Activated CD4-positive, alpha-beta T cell treated with anti-CD3 and anti-CD28 coated beads, Interleukin-2, amount 10 ng/mL, durations not matched to agents 7 days and 5 days (primary cell): ENCODE data around the gene NR2C2. TPM values are rescaled to one million over a fixed set of nuclear protein-coding genes. Genes with fewer than 3 reads are reported as not detected.

Experiments used
- CTCF ChIA-PET: fragments of 350-600 bp; sonication (Branson Sonifier 250); formaldehyde crosslinking; loops from one replicate; lab custom pipeline; 2021; ENCODE audit warnings: antibody characterized with exemption; lab: Charles Lee
- POLR2A ChIA-PET: fragments of 350-600 bp; sonication (Branson Sonifier 250); formaldehyde crosslinking; loops from one replicate; lab custom pipeline; 2021; ENCODE audit warnings: antibody characterized with exemption; lab: Charles Lee
- DNase-seq: peaks from one replicate; pipeline ENCODE4 v3.0.0-alpha.2; 2020
- H3K27ac Mint-ChIP-seq: one replicate; pipeline ENCODE4 v1.8.0; 2021; ENCODE audit warnings: mild to moderate bottlenecking, moderate library complexity, mixed read lengths
- H3K27me3 Mint-ChIP-seq: one replicate; pipeline ENCODE4 v1.8.0; 2021; ENCODE audit warnings: mixed read lengths
- H3K36me3 Mint-ChIP-seq: one replicate; pipeline ENCODE4 v1.8.0; 2021; ENCODE audit warnings: low read depth, mixed read lengths
- H3K4me1 Mint-ChIP-seq: one replicate; pipeline ENCODE4 v1.8.0; 2021; ENCODE audit warnings: mixed read lengths
- H3K4me3 Mint-ChIP-seq: one replicate; pipeline ENCODE4 v1.8.0; 2021; ENCODE audit warnings: mild to moderate bottlenecking, moderate library complexity, mixed read lengths
- H3K9me3 Mint-ChIP-seq: one replicate; pipeline ENCODE4 v1.8.0; 2021; ENCODE audit warnings: mixed read lengths
- total RNA-seq, 2 experiments: library from RNA; stranded (reverse); gene quantifications; one replicate each; pipeline ENCODE4 v1.2.3, GENCODE V29; 2021

Gene NR2C2
- total RNA-seq, 2 experiments from 2014 or later: 57.0 to 67.4 TPM

DNA sequence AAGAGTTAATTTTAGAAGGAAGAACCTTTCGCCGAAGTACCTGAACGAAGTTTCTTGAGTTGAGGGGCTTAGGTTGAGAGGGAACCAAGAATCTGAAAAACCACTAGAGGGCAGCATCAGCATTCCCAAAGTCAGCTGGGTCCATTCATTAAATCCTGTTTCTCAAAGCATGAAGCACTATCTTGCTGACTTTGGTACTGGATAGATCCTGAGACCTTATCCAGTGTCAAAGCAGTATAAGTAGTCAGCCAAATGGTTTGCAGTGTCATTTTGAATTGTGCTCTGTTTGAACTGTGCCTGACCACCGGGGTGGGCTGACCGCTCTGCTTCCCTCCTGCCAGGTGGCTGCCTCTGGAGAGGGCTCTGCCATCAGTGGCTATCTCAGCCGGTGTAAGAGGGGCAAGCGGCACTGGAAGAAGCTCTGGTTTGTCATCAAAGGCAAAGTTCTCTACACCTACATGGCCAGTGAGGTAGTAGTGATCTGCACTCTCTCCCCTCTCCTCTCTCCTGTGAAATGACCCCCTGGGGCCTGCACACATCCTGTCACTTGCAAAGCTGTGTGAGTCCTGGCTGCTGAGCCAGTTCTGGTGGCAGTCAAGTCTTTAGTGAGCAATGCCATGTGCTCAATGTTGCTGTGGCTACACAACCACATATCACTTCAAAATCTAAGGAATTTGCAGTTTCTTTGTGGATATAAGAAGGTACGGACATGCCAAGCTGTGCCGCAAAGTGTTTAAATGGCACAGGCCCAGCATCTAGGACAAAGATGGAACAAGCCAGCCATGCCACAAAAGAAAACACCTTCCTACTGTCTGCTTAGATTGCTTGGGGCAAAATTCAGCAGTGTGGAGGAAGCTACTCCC, 21.4 kb upstream of the NR2C2 start:
- ChIA-PET POLR2A (no interaction called here), CTCF (interaction anchor here (0.7 to 1.7 kb wide), 4 partner anchors 10 to 20 kb away, joined by 3 to 5 read pairs (median 4); no protein-coding TSS in a partner anchor)
- Mint-ChIP-seq H3K36me3 (no peaks in the 10 kb centered on the region), H3K27me3 (no peaks in the 10 kb centered on the region), H3K9me3 (no peaks in the 10 kb centered on the region), H3K4me1 (no peaks in the 10 kb centered on the region), H3K4me3 (no peak overlapping the region), H3K27ac (no peak overlapping the region)
- peak; percentile 48 for DNase-seq

DNA sequence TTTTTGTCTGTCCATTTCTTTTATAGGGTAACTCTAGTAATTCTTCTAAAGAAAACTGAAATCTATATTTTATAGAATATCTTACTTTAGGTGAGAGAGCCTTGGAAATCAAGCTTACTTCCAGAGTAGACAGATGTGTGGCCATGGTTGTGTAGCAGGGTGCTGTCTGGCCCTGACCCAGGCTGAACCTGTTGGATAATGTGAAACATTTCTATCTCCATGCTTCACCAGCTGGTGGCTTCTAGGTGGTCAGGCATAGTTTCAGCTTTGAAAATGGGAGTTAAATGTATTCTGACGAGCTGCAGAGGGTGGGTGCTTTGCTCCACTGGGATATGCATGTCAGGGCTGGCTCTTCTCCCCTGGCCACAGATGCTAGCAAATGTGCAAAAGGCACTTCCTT, 20.8 kb upstream of the NR2C2 start:
- DNase-seq: no peak
- Mint-ChIP-seq H3K4me1 (no peaks in the 10 kb centered on the region), H3K9me3 (no peaks in the 10 kb centered on the region), H3K36me3 (no peaks in the 10 kb centered on the region), H3K27ac (no peak overlapping the region), H3K4me3 (no peak overlapping the region), H3K27me3 (no peaks in the 10 kb centered on the region)
- CTCF ChIA-PET: interaction anchor here (0.7 to 1.7 kb wide), 4 partner anchors 10 to 19 kb away, joined by 3 to 5 read pairs (median 4); no protein-coding TSS in a partner anchor
- POLR2A ChIA-PET: no interaction called here

DNA sequence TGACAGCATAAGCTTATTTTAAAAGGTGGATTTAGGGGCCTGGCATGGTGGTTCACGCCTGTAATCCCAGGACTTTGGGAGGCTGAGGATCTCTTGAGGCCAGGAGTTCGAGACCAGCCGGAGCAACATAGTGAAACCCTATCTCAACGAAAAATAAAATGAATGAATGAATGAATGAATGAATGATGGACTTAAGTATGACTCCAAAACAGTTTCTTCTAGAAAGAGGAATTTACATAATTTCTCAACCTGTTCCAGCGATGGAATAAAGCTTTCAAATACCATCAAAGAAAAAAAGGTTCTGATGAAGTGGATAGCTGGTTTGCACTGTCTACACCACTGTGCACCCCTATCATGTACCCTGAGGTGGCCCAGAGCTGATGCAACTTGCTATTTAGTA, 20.1 kb upstream of the NR2C2 start:
- Mint-ChIP-seq H3K4me1 (no peaks in the 10 kb centered on the region), H3K27ac (no peak overlapping the region), H3K9me3 (no peaks in the 10 kb centered on the region), H3K27me3 (no peaks in the 10 kb centered on the region), H3K4me3 (no peak overlapping the region), H3K36me3 (no peaks in the 10 kb centered on the region)
- POLR2A ChIA-PET: interaction anchor here (0.6 kb wide), 1 partner anchor 277 kb away, joined by 3 read pairs; no protein-coding TSS in a partner anchor
- DNase-seq: no peak
- CTCF ChIA-PET: interaction anchor here (0.6 to 1.7 kb wide), 4 partner anchors 11 to 491 kb away, joined by 3 to 5 read pairs (median 4); no protein-coding TSS in a partner anchor

DNA sequence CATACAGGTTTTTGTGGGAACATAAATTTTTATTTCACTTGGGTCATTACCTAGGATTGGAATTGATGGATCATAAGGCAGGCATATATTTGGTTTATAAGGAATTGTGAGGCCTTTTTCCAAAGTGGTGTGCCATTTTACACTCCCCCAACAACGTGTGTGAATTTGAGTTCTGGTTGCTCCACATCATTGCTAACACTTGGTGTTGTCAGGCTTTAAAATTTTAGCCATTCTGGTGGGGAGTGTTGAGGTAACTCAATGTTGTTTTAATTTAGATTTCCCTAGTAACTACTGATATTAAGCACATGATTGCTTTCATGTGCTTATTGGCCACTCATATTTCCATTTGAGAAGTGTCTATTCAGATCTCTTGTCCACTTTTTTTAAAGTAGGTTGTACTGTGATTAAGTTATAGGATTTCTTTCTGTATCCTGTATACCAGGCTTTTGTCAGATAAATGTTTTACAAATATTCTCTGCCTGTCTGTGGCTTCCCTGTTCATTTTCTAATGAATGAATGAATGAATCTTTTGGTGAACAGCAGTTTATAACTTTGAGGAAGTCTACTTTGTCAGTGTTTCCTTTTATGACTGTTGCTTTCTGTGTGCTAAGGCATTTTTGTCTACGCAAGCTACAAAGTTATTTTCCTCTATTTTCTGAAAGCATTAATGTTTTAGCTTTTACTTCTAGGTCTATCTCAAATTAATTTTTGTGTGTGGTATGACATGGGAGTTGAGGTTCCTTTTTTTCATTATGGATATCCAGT, 17.9 kb upstream of the NR2C2 start:
- no peaks in the 10 kb centered on the region for H3K27me3 Mint-ChIP-seq
- DNase-seq: no peak
- POLR2A ChIA-PET: no interaction called here
- no peak overlapping the region for H3K27ac Mint-ChIP-seq
- no peaks in the 10 kb centered on the region for H3K36me3 Mint-ChIP-seq
- H3K4me1 Mint-ChIP-seq: no peaks in the 10 kb centered on the region
- CTCF ChIA-PET: no interaction called here
- H3K9me3 Mint-ChIP-seq: no peaks in the 10 kb centered on the region
- no peak overlapping the region for H3K4me3 Mint-ChIP-seq

DNA sequence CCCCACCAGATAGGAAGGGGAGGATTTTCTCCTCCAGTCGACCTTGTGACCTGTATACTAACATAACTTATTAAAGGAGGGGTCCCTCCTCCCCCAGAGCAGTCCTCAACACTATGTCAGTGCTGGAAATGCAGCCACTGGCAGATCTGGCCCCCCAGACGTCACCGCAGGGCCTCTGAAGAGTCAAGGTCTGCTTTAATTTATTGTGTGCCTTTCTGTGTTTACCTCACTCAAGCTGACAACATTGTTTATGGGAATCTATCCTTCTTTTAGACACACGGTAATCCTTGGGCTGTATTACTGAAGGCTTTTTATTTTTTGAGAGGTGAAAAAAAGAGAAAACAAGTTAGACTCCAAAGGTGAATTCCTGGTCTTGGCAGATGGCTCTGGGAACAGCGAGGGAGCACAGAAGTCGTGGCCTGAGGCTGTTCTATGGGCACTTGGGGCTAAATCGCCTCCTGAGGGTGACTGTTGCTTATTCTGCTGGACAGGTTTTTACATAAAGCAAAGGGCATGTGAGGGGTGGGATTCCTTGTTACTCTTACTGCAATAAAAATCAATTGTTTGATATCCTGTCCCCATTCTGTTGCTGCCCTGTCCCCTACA, 13.5 kb upstream of the NR2C2 start:
- no peak overlapping the region for H3K4me3 Mint-ChIP-seq
- H3K27me3 Mint-ChIP-seq: no peaks in the 10 kb centered on the region
- H3K9me3 Mint-ChIP-seq: no peaks in the 10 kb centered on the region
- no peak overlapping the region for H3K27ac Mint-ChIP-seq
- no peaks in the 10 kb centered on the region for H3K36me3 Mint-ChIP-seq
- no peaks in the 10 kb centered on the region for H3K4me1 Mint-ChIP-seq
- ChIA-PET CTCF (interaction anchor here (1.0 kb wide), 1 partner anchor 10 kb away, joined by 3 read pairs; no protein-coding TSS in a partner anchor), POLR2A (no interaction called here)
- DNase-seq: no peak

DNA sequence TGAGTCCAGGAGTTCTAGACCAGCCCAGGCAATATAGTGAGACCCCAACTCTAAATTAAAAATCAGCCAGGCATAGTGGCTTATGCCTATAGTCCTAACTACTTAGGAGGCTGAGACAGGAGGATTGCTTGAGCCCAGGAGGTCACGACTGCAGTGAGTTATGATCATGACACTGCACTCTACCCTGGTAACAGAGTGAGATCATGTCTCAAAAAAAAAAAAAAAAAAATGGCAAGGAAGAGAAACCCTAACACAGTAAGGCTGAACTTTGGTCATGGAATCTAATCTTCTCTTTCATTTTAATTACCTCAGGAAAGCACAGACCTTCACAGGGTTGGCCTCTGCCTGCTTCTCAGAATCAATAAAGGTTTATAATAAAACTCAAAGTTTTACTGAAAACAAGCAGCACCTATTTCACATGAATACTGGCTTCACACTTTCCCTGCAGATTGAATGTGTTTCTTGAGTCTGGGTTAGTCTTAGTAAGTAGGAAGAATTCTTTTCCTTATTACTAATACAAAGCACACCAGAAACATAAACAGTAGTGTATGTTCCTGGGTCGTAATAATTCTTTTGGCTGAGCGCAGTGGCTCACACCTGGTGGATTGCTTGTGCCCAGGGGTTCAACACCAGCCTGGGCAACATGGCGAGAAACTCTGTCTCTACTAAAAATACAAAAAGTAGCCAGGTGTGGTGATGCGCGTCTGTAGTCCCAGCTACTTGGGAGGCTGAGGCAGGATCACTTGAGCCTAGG, 11.6 kb upstream of the NR2C2 start:
- ChIA-PET CTCF (no interaction called here), POLR2A (no interaction called here)
- H3K4me1 Mint-ChIP-seq: no peaks in the 10 kb centered on the region
- H3K27ac Mint-ChIP-seq: no peak overlapping the region
- no peaks in the 10 kb centered on the region for H3K9me3 Mint-ChIP-seq
- DNase-seq: no peak
- no peak overlapping the region for H3K4me3 Mint-ChIP-seq
- no peaks in the 10 kb centered on the region for H3K27me3 Mint-ChIP-seq
- H3K36me3 Mint-ChIP-seq: no peaks in the 10 kb centered on the region

DNA sequence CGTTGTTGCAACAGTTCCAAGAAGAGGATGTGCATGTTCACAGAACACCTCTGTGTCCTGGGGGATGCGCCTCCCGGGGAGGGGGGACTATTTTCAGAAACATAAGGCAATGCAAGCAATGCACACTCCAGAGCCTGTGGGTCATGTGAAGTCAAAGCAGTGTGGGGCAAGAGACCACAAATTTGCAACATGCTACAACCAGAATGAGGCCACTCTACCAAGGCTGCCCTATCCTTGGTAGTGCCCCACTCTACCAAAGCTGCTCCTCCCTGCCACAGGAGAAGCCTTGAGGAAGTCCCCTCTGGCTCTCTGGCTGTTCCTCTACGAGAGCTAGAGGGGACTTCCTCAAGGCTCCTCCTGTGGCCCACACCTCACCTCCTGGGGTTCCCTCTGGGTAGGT, 8.4 kb upstream of the NR2C2 start:
- CTCF ChIA-PET: interaction anchor here (1.2 kb wide), 1 partner anchor 13 kb away, joined by 3 read pairs; no protein-coding TSS in a partner anchor

DNA sequence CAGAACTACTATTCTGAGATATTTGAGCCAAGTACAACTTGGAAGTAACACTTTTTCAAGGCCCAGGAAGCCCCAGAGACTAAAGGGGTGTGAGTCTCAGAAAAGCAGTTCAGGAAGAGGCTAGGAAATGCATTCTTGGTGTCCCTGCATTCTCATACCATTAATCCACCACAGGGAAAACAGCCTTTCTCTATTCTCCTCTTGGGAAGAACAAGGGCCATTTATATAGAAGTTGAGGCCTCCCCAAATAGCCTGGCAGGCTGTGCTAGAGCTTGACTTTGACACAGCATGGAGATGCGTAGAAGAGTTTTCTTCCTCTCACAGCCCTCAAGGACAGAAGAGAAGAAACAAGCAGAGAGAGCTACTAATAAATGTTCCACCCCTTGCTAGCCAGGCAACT, 5.5 kb upstream of the NR2C2 start:
- H3K36me3 Mint-ChIP-seq: peaks cover 39% of the 10 kb centered on the region
- peaks cover 15% of the 10 kb centered on the region for H3K4me1 Mint-ChIP-seq
- H3K9me3 Mint-ChIP-seq: no peaks in the 10 kb centered on the region
- no peak overlapping the region for H3K27ac Mint-ChIP-seq
- no peak for DNase-seq
- no peak overlapping the region for H3K4me3 Mint-ChIP-seq
- ChIA-PET CTCF (interaction anchor here (0.8 kb wide), 1 partner anchor 21 kb away, joined by 3 read pairs; no protein-coding TSS in a partner anchor), POLR2A (no interaction called here)
- no peaks in the 10 kb centered on the region for H3K27me3 Mint-ChIP-seq

More for the DNA sequence above, 8.4 kb upstream of the NR2C2 start:
- Mint-ChIP-seq H3K4me1 (peaks cover under 1% of the 10 kb centered on the region), H3K4me3 (no peak overlapping the region), H3K9me3 (no peaks in the 10 kb centered on the region), H3K27me3 (no peaks in the 10 kb centered on the region), H3K36me3 (peaks cover 15% of the 10 kb centered on the region), H3K27ac (no peak overlapping the region)
- no peak for DNase-seq
- POLR2A ChIA-PET: no interaction called here

DNA sequence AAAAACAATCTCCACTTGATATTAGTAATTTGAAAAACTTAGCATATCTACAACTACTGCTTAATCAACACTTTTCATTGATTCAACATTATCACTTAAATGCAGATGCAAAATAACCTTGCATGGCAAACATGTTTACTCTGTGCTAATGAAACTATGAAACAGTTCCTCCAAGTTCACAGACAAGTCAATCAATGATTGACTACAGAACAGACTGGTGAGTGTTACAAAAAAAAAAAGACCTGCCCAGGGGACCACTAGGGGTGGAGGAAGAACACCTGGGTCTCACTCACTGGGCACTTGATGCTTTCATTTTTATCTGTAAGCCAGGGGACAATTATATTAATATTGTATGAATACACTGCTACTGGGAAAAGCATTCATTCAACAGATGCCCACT, 4.3 kb upstream of the NR2C2 start:
- POLR2A ChIA-PET: no interaction called here
- Mint-ChIP-seq H3K9me3 (no peaks in the 10 kb centered on the region), H3K27ac (no peak overlapping the region), H3K36me3 (peaks cover 41% of the 10 kb centered on the region), H3K4me3 (no peak overlapping the region), H3K4me1 (peaks cover 15% of the 10 kb centered on the region), H3K27me3 (no peaks in the 10 kb centered on the region)
- CTCF ChIA-PET: no interaction called here
- no peak for DNase-seq

DNA sequence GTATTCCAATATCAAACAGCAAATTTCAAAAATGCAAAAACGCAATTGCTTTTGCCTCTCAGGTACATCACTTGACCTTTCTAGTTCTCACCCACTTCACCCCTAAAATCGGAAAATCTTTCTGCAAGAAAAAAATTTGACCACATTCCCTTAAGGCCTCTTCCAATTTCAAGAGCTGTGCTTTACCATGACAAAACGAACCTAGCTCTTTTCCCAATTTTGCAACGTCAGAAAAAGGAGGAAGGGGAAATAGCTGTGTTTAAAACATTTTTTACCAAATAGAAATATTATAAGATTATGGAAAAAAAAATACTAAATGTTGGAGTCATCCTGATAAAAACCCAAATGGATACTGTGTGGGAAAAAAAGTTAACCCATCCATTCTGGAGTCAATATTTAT, 1.1 kb upstream of the NR2C2 start:
- ChIA-PET POLR2A (no interaction called here), CTCF (interaction anchor here (1.0 to 1.3 kb wide), 3 partner anchors 9 to 20 kb away, joined by 3 to 5 read pairs (median 3); no protein-coding TSS in a partner anchor)
- peak overlapping the region; percentile 81 for H3K27ac Mint-ChIP-seq
- H3K9me3 Mint-ChIP-seq: no peaks in the 10 kb centered on the region
- no peak for DNase-seq
- H3K27me3 Mint-ChIP-seq: no peaks in the 10 kb centered on the region
- peaks cover 38% of the 10 kb centered on the region for H3K4me1 Mint-ChIP-seq
- peaks cover 55% of the 10 kb centered on the region for H3K36me3 Mint-ChIP-seq
- peak overlapping the region; percentile 84 for H3K4me3 Mint-ChIP-seq

DNA sequence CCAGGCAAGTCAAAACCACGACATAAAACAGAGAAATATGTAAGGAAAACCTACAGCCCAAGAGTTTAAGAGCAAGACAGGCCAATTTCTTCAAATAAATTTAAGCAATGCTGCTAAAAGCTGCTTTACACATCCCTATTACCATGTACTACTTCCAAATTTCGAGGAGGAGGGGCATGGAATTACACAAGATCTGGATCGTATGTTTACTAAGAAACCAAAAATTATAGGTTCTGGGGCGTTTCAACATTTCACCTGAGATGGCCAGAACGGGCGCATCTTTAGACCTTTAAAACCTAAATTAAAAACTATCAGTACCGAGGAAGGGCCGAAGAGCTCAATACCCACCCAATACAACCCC, 664 bp upstream of the NR2C2 start:
- Mint-ChIP-seq H3K4me3 (peak overlapping the region; percentile 84), H3K27ac (peak overlapping the region; percentile 90), H3K4me1 (peaks cover 38% of the 10 kb centered on the region), H3K36me3 (peaks cover 55% of the 10 kb centered on the region), H3K27me3 (no peaks in the 10 kb centered on the region), H3K9me3 (no peaks in the 10 kb centered on the region)
- CTCF ChIA-PET: interaction anchor here (1.0 to 1.3 kb wide), 2 partner anchors 9 to 10 kb away, joined by 3 to 5 read pairs; no protein-coding TSS in a partner anchor
- POLR2A ChIA-PET: interaction anchor here (0.9 kb wide), 1 partner anchor 118 kb away, joined by 3 read pairs; the partner anchor contains the start of gene MRPS25
- no peak for DNase-seq
